Mesothelial cell of epicardium (in vitro differentiated cells): ENCODE measurements around the gene OR52D1. TPM values are rescaled to one million over a fixed set of nuclear protein-coding genes. Genes with fewer than 3 reads are reported as not detected.

Experiments used
- DNase-seq, 2 experiments: peaks; one replicate each; pipeline ENCODE4 v3.0.0; 2021; ENCODE audit warnings: low spot score in 2 of 2; ENCODE audit not compliant: unreplicated experiment in 2 of 2
- H3K27ac Mint-ChIP-seq: 2 replicates; pipeline ENCODE4 v1.8.0; 2021; ENCODE audit warnings: mixed read lengths
- H3K27me3 Mint-ChIP-seq: 2 replicates; pipeline ENCODE4 v1.8.0; 2021; ENCODE audit warnings: low read depth, mixed read lengths
- H3K36me3 Mint-ChIP-seq: 2 replicates; pipeline ENCODE4 v1.8.0; 2021; ENCODE audit warnings: mixed read lengths
- H3K4me1 Mint-ChIP-seq: 2 replicates; pipeline ENCODE4 v1.8.0; 2021; ENCODE audit warnings: mixed read lengths
- H3K4me3 Mint-ChIP-seq: 2 replicates; pipeline ENCODE4 v1.8.0; 2021; ENCODE audit warnings: mild to moderate bottlenecking, moderate library complexity, mixed read lengths
- H3K9me3 Mint-ChIP-seq: 2 replicates; pipeline ENCODE4 v1.8.0; 2021; ENCODE audit warnings: mixed read lengths
- total RNA-seq: library from RNA; stranded (reverse); gene quantifications from 3 replicates; pipeline ENCODE4 v1.2.1, GENCODE V29; 2021
- TF ChIP-seq, protein P1 (sequence below): fragments of 200-600 bp; sonication (generic); IDR thresholded peaks from one replicate; pipeline ENCODE4 v1.5.0; 2021; ENCODE audit warnings: antibody characterized with exemption; ENCODE audit not compliant: unreplicated experiment

The OR52D1 gene
- total RNA-seq, 1 donor from 2014 or later, result not detected

DNA sequence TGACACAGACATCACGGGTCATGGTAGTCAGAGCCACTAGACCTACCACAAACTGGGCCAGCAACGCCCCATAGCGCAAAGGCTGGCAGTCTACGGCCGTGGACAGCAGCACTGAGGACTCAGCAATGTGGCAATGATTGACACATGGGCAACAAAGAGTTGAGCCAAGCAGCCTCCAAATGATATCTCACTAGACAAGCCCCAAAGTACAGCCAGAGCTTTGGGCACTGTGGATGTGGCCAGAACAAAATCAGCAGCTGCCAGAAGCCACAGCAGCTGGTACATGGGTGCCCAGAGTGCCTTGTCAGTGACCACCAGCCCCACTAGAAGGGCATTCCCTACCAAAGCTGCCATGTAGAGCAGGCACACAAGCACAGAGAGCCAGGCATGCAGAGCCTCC lies 39.2 kb downstream of the OR52D1 start:
- Mint-ChIP-seq H3K27ac (no peak overlapping the region), H3K4me1 (no peaks in the 10 kb centered on the region), H3K36me3 (no peaks in the 10 kb centered on the region), H3K4me3 (no peak overlapping the region), H3K9me3 (no peaks in the 10 kb centered on the region), H3K27me3 (peaks cover 14% of the 10 kb centered on the region)
- TF ChIP-seq, protein P1, sequence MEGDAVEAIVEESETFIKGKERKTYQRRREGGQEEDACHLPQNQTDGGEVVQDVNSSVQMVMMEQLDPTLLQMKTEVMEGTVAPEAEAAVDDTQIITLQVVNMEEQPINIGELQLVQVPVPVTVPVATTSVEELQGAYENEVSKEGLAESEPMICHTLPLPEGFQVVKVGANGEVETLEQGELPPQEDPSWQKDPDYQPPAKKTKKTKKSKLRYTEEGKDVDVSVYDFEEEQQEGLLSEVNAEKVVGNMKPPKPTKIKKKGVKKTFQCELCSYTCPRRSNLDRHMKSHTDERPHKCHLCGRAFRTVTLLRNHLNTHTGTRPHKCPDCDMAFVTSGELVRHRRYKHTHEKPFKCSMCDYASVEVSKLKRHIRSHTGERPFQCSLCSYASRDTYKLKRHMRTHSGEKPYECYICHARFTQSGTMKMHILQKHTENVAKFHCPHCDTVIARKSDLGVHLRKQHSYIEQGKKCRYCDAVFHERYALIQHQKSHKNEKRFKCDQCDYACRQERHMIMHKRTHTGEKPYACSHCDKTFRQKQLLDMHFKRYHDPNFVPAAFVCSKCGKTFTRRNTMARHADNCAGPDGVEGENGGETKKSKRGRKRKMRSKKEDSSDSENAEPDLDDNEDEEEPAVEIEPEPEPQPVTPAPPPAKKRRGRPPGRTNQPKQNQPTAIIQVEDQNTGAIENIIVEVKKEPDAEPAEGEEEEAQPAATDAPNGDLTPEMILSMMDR, result no peak
- DNase-seq, result no peak

DNA sequence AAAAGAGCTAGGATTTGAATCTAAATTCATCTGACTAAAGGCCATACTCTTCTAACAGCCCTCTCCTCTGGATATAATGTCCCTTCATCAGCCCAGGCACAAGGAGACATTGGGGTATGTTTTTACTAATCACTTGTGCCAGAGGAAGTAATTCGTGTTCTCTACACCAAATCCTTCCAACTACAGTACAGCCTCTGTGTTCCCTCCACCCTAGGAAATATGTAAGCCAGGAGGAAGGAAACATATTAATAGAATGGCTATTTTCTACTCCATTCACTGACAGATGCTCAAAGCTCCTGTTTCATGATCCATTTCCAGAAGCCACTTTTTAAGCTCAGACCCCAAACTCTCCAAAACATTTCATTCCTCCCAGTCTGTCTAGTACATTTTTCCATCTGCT lies 40.0 kb downstream of the OR52D1 start:
- H3K9me3 Mint-ChIP-seq, result no peaks in the 10 kb centered on the region
- no peak for DNase-seq
- H3K27me3 Mint-ChIP-seq, result peaks cover 14% of the 10 kb centered on the region
- no peak overlapping the region for H3K4me3 Mint-ChIP-seq
- no peak overlapping the region for H3K27ac Mint-ChIP-seq
- TF ChIP-seq, protein P1, result no peak
- H3K36me3 Mint-ChIP-seq, result no peaks in the 10 kb centered on the region
- H3K4me1 Mint-ChIP-seq, result no peaks in the 10 kb centered on the region

DNA sequence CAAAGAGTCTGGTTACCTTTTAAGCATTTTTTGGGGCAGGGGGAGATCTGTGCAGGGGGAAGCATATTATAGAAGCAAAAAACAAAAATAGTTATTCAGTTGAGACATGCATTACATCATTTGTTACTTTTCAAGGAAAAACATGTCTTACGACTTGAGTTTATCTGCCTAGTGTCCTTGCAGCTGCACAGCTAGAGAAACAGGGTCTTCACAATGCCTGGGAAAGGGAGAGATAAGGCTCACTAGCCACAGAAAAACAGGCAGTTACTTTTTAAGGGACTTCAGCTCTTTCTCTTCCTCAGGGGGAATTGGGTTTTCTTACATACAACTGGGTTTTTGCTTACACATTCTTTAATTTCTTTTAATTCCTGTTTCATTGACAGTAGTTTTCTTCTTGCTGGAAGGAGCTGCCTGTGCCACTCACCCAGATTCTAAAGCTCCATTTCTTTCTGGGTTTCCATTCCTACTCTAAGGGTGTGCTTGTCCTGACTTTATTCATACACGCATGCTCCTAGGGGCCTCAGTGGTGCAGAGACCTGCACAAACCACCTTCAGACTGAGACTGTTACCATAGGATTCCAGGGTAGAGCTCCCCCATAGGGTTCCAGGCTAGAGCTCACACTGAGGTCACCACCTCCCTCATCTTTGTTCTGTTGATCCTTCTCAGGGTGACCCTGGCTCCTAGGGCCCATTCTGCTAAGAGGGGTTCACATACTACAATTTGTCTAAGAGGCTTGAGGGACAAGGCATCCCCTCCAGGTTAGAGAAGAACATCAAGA lies 42.8 kb downstream of the OR52D1 start:
- TF ChIP-seq, protein P1, result no peak
- Mint-ChIP-seq H3K4me1 (no peaks in the 10 kb centered on the region), H3K27me3 (peaks cover 11% of the 10 kb centered on the region), H3K9me3 (no peaks in the 10 kb centered on the region), H3K27ac (no peak overlapping the region), H3K36me3 (no peaks in the 10 kb centered on the region), H3K4me3 (no peak overlapping the region)
- no peak for DNase-seq

DNA sequence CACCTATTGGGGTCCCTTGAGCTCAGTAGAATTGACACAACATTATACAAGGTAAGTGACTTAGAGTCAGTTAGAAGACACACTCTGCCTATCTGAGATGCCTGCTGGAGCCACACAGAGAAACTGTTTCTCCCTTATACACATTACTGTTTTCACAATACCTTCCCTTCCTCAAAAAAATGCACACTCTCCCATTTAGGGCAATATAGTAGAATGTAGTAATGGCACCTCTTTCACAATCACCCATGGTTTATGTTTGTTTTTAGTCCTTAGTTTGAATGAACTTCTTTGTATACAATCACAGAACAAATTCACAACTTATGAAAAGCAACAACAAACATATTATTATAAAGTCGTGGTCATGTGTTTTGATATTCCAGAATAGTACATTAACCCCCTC lies 45.6 kb downstream of the OR52D1 start:
- no peak for DNase-seq
- Mint-ChIP-seq H3K4me1 (no peaks in the 10 kb centered on the region), H3K27me3 (peaks cover 7% of the 10 kb centered on the region), H3K36me3 (no peaks in the 10 kb centered on the region), H3K9me3 (peaks cover 18% of the 10 kb centered on the region), H3K27ac (no peak overlapping the region), H3K4me3 (no peak overlapping the region)
- TF ChIP-seq, protein P1, result no peak

DNA sequence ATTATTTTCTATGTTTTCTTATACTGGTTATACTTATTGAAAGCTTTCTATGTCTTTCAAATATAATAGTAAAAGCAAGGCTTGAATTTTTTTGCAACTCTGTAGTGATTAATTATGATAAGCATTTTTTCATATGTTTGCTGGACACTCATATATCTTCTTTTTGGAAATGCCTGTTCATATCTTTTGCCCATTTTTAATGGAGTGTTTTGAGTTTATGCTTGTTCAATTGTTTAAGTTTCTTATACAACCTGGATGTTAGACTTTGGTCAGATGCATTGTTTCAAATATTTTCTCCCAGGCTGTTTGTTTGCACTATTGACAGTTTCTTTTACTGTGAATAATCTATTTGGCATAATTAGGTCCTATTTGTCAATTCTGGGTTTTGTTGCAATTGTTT lies 48.0 kb downstream of the OR52D1 start:
- Mint-ChIP-seq H3K4me3 (no peak overlapping the region), H3K4me1 (no peaks in the 10 kb centered on the region), H3K27me3 (peaks cover 3% of the 10 kb centered on the region), H3K27ac (no peak overlapping the region), H3K9me3 (peaks cover 18% of the 10 kb centered on the region), H3K36me3 (no peaks in the 10 kb centered on the region)
- no peak for DNase-seq
- TF ChIP-seq, protein P1, result no peak

Other genes starting within 250 kb of the OR52D1 start
- gene HBG1, start 238.8 kb upstream of the OR52D1 start, total RNA-seq, result not detected in 3 replicates
- gene HBG2, start 233.9 kb upstream of the OR52D1 start, total RNA-seq, result 0.38 to 0.54 TPM in 2 of 3 replicates, not detected in the other
- gene HBE1, start 218.7 kb upstream of the OR52D1 start, total RNA-seq, result 0.29 to 0.41 TPM (median 0.34 TPM) in 3 replicates
- 0.25 to 0.65 TPM (median 0.47 TPM) in 3 replicates for gene OR51B4, start 186.7 kb upstream of the OR52D1 start, total RNA-seq
- 0.41 to 0.56 TPM in 2 of 3 replicates, not detected in the other for gene OR51B2, start 164.4 kb upstream of the OR52D1 start, total RNA-seq
- gene OR51B5, start 145.2 kb upstream of the OR52D1 start, total RNA-seq, result 0.89 to 1.2 TPM (median 1.1 TPM) in 3 replicates
- gene OR51B6, start 137.2 kb upstream of the OR52D1 start, total RNA-seq, result not detected in 3 replicates
- gene OR51M1, start 104.9 kb upstream of the OR52D1 start, total RNA-seq, result not detected in 3 replicates
- gene OR51Q1, start 66.6 kb upstream of the OR52D1 start, total RNA-seq, result not detected in 3 replicates
- 0.50 to 0.93 TPM (median 0.63 TPM) in 3 replicates for gene OR51I1, start 47.2 kb upstream of the OR52D1 start, total RNA-seq
- gene OR51I2, start 39.4 kb upstream of the OR52D1 start, total RNA-seq, result not detected in 3 replicates
- 0.63 to 1.2 TPM (median 0.71 TPM) in 3 replicates for gene UBQLN3, start 21.3 kb downstream of the OR52D1 start, total RNA-seq
- 1.9 to 2.1 TPM (median 2.0 TPM) in 3 replicates for gene UBQLNL, start 28.0 kb downstream of the OR52D1 start, total RNA-seq
- 0.73 to 1.6 TPM (median 1.3 TPM) in 3 replicates for gene OR52H1, start 59.9 kb downstream of the OR52D1 start, total RNA-seq
- gene OR52B6, start 92.2 kb downstream of the OR52D1 start, total RNA-seq, result not detected in 3 replicates
- 13.4 to 14.6 TPM (median 14.0 TPM) in 3 replicates for gene TRIM6, start 108.0 kb downstream of the OR52D1 start, total RNA-seq
- 5.0 to 7.1 TPM (median 5.1 TPM) in 3 replicates for gene TRIM34, start 136.3 kb downstream of the OR52D1 start, total RNA-seq
- 67.0 to 74.0 TPM (median 68.5 TPM) in 3 replicates for gene TRIM5, start 196.4 kb downstream of the OR52D1 start, total RNA-seq
- 45.8 to 52.1 TPM (median 50.9 TPM) in 3 replicates for gene TRIM22, start 201.1 kb downstream of the OR52D1 start, total RNA-seq
- 0.11 TPM in 1 of 3 replicates, not detected in the others for gene OR56B1, start 247.8 kb downstream of the OR52D1 start, total RNA-seq